ENCODE measurements around the gene RTKN2.
"Not testable (repeated sequence)": the region's sequence is repeated elsewhere in the genome, so short reads cannot be mapped to it uniquely, and the experiment has no call there.

Gene RTKN2

GRCh38 chr10:62268399-62269114 lies at the start of gene RTKN2:
Gene RTKN2 (minus strand): TSS chr10:62268844. CDS start chr10:62268610, 234 bp downstream.
- peak; percentile 78 for DNase-seq

- no peak for DNase-seq
These were observed 48.6 kb upstream of the RTKN2 start for GRCh38 chr10:62317257-62317656.

- no peak for DNase-seq
These were observed 40.6 kb upstream of the RTKN2 start for GRCh38 chr10:62309254-62309653.

- DNase-seq, result no peak
These were observed 39.5 kb upstream of the RTKN2 start for GRCh38 chr10:62308101-62308500.

GRCh38 chr10:62307635-62308034 lies 39.0 kb upstream of the RTKN2 start:
- no peak for DNase-seq

GRCh38 chr10:62306663-62307062 lies 38.0 kb upstream of the RTKN2 start:
- no peak for DNase-seq

- DNase-seq, result no peak
These were observed 37.2 kb upstream of the RTKN2 start for GRCh38 chr10:62305813-62306212.

GRCh38 chr10:62303922-62304321 lies 35.3 kb upstream of the RTKN2 start:
- no peak for DNase-seq

- DNase-seq, result no peak
These were observed 34.1 kb upstream of the RTKN2 start for GRCh38 chr10:62302760-62303159.

- no peak for DNase-seq
These were observed 29.2 kb upstream of the RTKN2 start for GRCh38 chr10:62297857-62298256.

- no peak for DNase-seq
These were observed 15.6 kb upstream of the RTKN2 start for GRCh38 chr10:62284221-62284620.

- DNase-seq, result not testable (repeated sequence)
These were observed 12.7 kb upstream of the RTKN2 start for GRCh38 chr10:62281348-62281747.

GRCh38 chr10:62280392-62280791 lies 11.7 kb upstream of the RTKN2 start:
- DNase-seq, result not testable (repeated sequence)

GRCh38 chr10:62278441-62278910 lies 9.8 kb upstream of the RTKN2 start:
- no peak for DNase-seq

GRCh38 chr10:62277971-62278370 lies 9.3 kb upstream of the RTKN2 start:
- DNase-seq, result no peak

GRCh38 chr10:62270020-62270419 lies 1.4 kb upstream of the RTKN2 start:
- DNase-seq, result no peak

GRCh38 chr10:62268027-62268398 lies 631 bp downstream of the RTKN2 start:
- DNase-seq, result no peak

- DNase-seq, result no peak
These were observed 2.0 kb downstream of the RTKN2 start for GRCh38 chr10:62266611-62267010.

- no peak for DNase-seq
These were observed 2.5 kb downstream of the RTKN2 start for GRCh38 chr10:62266147-62266546.

- DNase-seq, result no peak
These were observed 3.8 kb downstream of the RTKN2 start for GRCh38 chr10:62264702-62265436.

- DNase-seq, result no peak
These were observed 4.5 kb downstream of the RTKN2 start for GRCh38 chr10:62264126-62264525.

GRCh38 chr10:62261666-62262065 lies 7.0 kb downstream of the RTKN2 start:
- DNase-seq, result no peak

GRCh38 chr10:62259998-62260397 lies 8.6 kb downstream of the RTKN2 start:
- no peak for DNase-seq

- no peak for DNase-seq
These were observed 9.2 kb downstream of the RTKN2 start for GRCh38 chr10:62259456-62259855.

Data from CD4-positive, alpha-beta T cell treated with Interleukin-15 for 1 hour (primary cell).